Ramos (cell line): ENCODE measurements around the gene ORC2.
"Not testable (repeated sequence)": the region's sequence is repeated elsewhere in the genome, so short reads cannot be mapped to it uniquely, and the experiment has no call there.

ENCODE experiments used
- in situ Hi-C: fragments of 300-500 bp; cut with MboI; formaldehyde crosslinking; loops from one replicate; pipeline ENCODE4 v1.14.3; 2022; ENCODE audit warnings: low sequenced_read_pairs; ENCODE audit not compliant: unreplicated experiment

The ORC2 gene

GRCh38 chr2:200963124-200963917 is at the start of gene ORC2:
ORC2 (minus strand) TSS chr2:200963660; CDS start chr2:200958123, 5,537 bp downstream.
- in situ Hi-C loops: no loop called here

GRCh38 chr2:201008296-201008829 is 44.9 kb upstream of the ORC2 start:
- in situ Hi-C loops: no loop called here

GRCh38 chr2:201007584-201007998 is 44.1 kb upstream of the ORC2 start:
- in situ Hi-C loops: no loop called here

GRCh38 chr2:201006704-201007103 is 43.2 kb upstream of the ORC2 start:
- in situ Hi-C loops: no loop called here

GRCh38 chr2:201004370-201004769 is 40.9 kb upstream of the ORC2 start:
- in situ Hi-C loops: no loop called here

- in situ Hi-C loops: no loop called here
These were observed 29.6 kb upstream of the ORC2 start for GRCh38 chr2:200993097-200993496.

GRCh38 chr2:200987137-200987536 is 23.7 kb upstream of the ORC2 start:
- in situ Hi-C loops: no loop called here

GRCh38 chr2:200985799-200986198 is 22.3 kb upstream of the ORC2 start:
- in situ Hi-C loops: no loop called here

GRCh38 chr2:200976710-200977109 is 13.2 kb upstream of the ORC2 start:
- in situ Hi-C loops: no loop called here

- in situ Hi-C loops: no loop called here
These were observed 12.2 kb upstream of the ORC2 start for GRCh38 chr2:200975672-200976071.

- in situ Hi-C loops: not testable (repeated sequence)
These were observed 6.6 kb upstream of the ORC2 start for GRCh38 chr2:200970057-200970456.

GRCh38 chr2:200968735-200969134 is 5.3 kb upstream of the ORC2 start:
- in situ Hi-C loops: no loop called here

GRCh38 chr2:200968162-200968561 is 4.7 kb upstream of the ORC2 start:
- in situ Hi-C loops: no loop called here

- in situ Hi-C loops: no loop called here
These were observed 3.3 kb upstream of the ORC2 start for GRCh38 chr2:200966770-200967169.

GRCh38 chr2:200964498-200964897 is 1.0 kb upstream of the ORC2 start:
- in situ Hi-C loops: no loop called here

- in situ Hi-C loops: not testable (repeated sequence)
These were observed 425 bp upstream of the ORC2 start for GRCh38 chr2:200963918-200964252.

GRCh38 chr2:200962811-200963123 is 693 bp downstream of the ORC2 start:
- in situ Hi-C loops: no loop called here

GRCh38 chr2:200961674-200962073 is 1.8 kb downstream of the ORC2 start:
- in situ Hi-C loops: no loop called here

- in situ Hi-C loops: no loop called here
These were observed 13.1 kb downstream of the ORC2 start for GRCh38 chr2:200950378-200950777.

- in situ Hi-C loops: no loop called here
These were observed 18.1 kb downstream of the ORC2 start for GRCh38 chr2:200945395-200945729.

- in situ Hi-C loops: no loop called here
These were observed 18.7 kb downstream of the ORC2 start for GRCh38 chr2:200944467-200945394.
